ENCODE measurements around the gene TTLL7. TPM values are rescaled to one million over a fixed set of nuclear protein-coding genes. Genes with fewer than 3 reads are reported as not detected.

Gene TTLL7
- total RNA-seq, 1 donor from 2014 or later, result 8.6 TPM

- no peaks in the 10 kb centered on the region for H3K27me3 Mint-ChIP-seq (ENCODE audit: unreplicated experiment)
- H3K27ac Mint-ChIP-seq (ENCODE audit: unreplicated experiment), result no peak overlapping the region
- no peak for DNase-seq (ENCODE audit: extremely low spot score, unreplicated experiment)
- no peak for TF ChIP-seq CTCF (IDR thresholded peaks at IDR 0.05)
- peaks cover 9% of the 10 kb centered on the region for H3K36me3 Mint-ChIP-seq (ENCODE audit: unreplicated experiment)
- no peak overlapping the region for H3K4me3 Mint-ChIP-seq (ENCODE audit: unreplicated experiment)
- H3K9me3 Mint-ChIP-seq (ENCODE audit: unreplicated experiment), result no peaks in the 10 kb centered on the region
- peaks cover 9% of the 10 kb centered on the region for H3K4me1 Mint-ChIP-seq (ENCODE audit: unreplicated experiment)
Observed at GRCh38 chr1:83897516-83897915, 101.4 kb downstream of the TTLL7 start.

GRCh38 chr1:83896299-83896698 is 102.6 kb downstream of the TTLL7 start:
- no peak for DNase-seq (ENCODE audit: extremely low spot score, unreplicated experiment)
- Mint-ChIP-seq H3K9me3 (ENCODE audit: unreplicated experiment) (no peaks in the 10 kb centered on the region), H3K27ac (ENCODE audit: unreplicated experiment) (no peak overlapping the region), H3K36me3 (ENCODE audit: unreplicated experiment) (peaks cover 5% of the 10 kb centered on the region), H3K4me3 (ENCODE audit: unreplicated experiment) (no peak overlapping the region), H3K27me3 (ENCODE audit: unreplicated experiment) (no peaks in the 10 kb centered on the region), H3K4me1 (ENCODE audit: unreplicated experiment) (peaks cover 4% of the 10 kb centered on the region)
- TF ChIP-seq CTCF (IDR thresholded peaks at IDR 0.05), result no peak

DNA sequence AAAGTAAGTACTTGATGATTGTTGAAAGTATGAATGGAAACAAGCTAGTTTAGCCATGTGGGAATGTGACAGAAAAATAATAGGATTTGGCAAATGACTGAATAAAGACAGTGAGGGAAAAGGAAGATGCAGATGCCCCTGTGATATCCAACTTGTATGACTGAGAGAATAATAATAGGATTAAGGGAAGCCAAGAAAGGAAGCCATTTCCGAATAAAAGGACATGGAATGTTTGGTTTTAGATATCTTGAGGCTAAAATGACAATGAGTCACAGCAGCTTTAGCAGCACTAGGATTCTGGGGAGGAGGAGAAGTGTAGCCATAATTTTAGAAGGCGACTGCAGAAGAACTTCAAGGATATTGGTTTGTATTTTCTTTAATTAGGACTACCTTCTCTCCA is 109.2 kb downstream of the TTLL7 start:
- DNase-seq (ENCODE audit: extremely low spot score, unreplicated experiment), result no peak
- Mint-ChIP-seq H3K27me3 (ENCODE audit: unreplicated experiment) (no peaks in the 10 kb centered on the region), H3K4me3 (ENCODE audit: unreplicated experiment) (no peak overlapping the region), H3K27ac (ENCODE audit: unreplicated experiment) (peak overlapping the region; percentile 8), H3K4me1 (ENCODE audit: unreplicated experiment) (peaks cover 10% of the 10 kb centered on the region), H3K9me3 (ENCODE audit: unreplicated experiment) (no peaks in the 10 kb centered on the region), H3K36me3 (ENCODE audit: unreplicated experiment) (peaks cover 5% of the 10 kb centered on the region)
- TF ChIP-seq CTCF (IDR thresholded peaks at IDR 0.05), result no peak

GRCh38 chr1:83887483-83887882 is 111.4 kb downstream of the TTLL7 start:
- no peak overlapping the region for H3K27ac Mint-ChIP-seq (ENCODE audit: unreplicated experiment)
- no peak for DNase-seq (ENCODE audit: extremely low spot score, unreplicated experiment)
- peaks cover 5% of the 10 kb centered on the region for H3K36me3 Mint-ChIP-seq (ENCODE audit: unreplicated experiment)
- H3K9me3 Mint-ChIP-seq (ENCODE audit: unreplicated experiment), result no peaks in the 10 kb centered on the region
- H3K4me3 Mint-ChIP-seq (ENCODE audit: unreplicated experiment), result no peak overlapping the region
- TF ChIP-seq CTCF (IDR thresholded peaks at IDR 0.05), result no peak
- peaks cover 14% of the 10 kb centered on the region for H3K4me1 Mint-ChIP-seq (ENCODE audit: unreplicated experiment)
- H3K27me3 Mint-ChIP-seq (ENCODE audit: unreplicated experiment), result no peaks in the 10 kb centered on the region

DNA sequence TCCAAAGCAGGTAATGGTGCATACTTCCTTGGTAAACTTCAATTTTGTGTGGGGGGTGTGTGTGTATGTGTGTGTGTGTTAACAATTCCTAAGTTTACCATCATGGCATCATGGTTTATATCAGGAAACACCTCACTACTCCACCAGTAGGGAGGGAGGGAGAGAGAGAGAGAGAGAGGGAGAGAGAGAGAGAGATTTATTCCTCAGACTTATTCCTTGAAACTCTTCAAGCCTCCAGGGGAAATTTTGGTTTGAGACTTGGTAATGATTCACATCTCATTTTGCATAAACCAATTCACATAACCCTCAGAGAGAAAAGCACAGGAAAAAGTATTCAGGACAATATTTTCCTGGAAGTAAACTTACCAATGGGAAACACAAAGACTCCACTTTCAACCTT is 115.0 kb downstream of the TTLL7 start:
- Mint-ChIP-seq H3K27ac (ENCODE audit: unreplicated experiment) (no peak overlapping the region), H3K36me3 (ENCODE audit: unreplicated experiment) (peaks cover 9% of the 10 kb centered on the region), H3K27me3 (ENCODE audit: unreplicated experiment) (no peaks in the 10 kb centered on the region), H3K4me1 (ENCODE audit: unreplicated experiment) (peaks cover 8% of the 10 kb centered on the region), H3K4me3 (ENCODE audit: unreplicated experiment) (no peak overlapping the region), H3K9me3 (ENCODE audit: unreplicated experiment) (no peaks in the 10 kb centered on the region)
- no peak for DNase-seq (ENCODE audit: extremely low spot score, unreplicated experiment)
- no peak for TF ChIP-seq CTCF (IDR thresholded peaks at IDR 0.05)
